ENCODE measurements around the gene NME7. TPM values are rescaled to one million over a fixed set of nuclear protein-coding genes. Genes with fewer than 3 reads are reported as not detected.

Gene NME7
- polyA plus RNA-seq, 1 experiment = 7.5 TPM

GRCh38 chr1:169322138-169322537 is 45.5 kb downstream of the NME7 start:
- ChIA-PET POLR2A (no interaction called here), CTCF (no interaction called here)
- no peak overlapping the region for H3K4me3 ChIP-seq (ENCODE audit: low read depth, low read length)
- no peaks in the 10 kb centered on the region for H3K27me3 ChIP-seq (ENCODE audit: control insufficient read depth, insufficient read depth, low read length)
- TF ChIP-seq CTCF (IDR thresholded peaks at IDR 0.05; ENCODE audit: insufficient read depth, low read depth, low read length) = no peak
- no peak for DNase-seq (ENCODE audit: low read depth)
- H3K36me3 ChIP-seq (ENCODE audit: control insufficient read depth, insufficient read depth, low read length) = no peaks in the 10 kb centered on the region

GRCh38 chr1:169321539-169321938 is 46.1 kb downstream of the NME7 start:
- ChIA-PET POLR2A (no interaction called here), CTCF (no interaction called here)
- H3K36me3 ChIP-seq (ENCODE audit: control insufficient read depth, insufficient read depth, low read length) = no peaks in the 10 kb centered on the region
- H3K27me3 ChIP-seq (ENCODE audit: control insufficient read depth, insufficient read depth, low read length) = no peaks in the 10 kb centered on the region
- H3K4me3 ChIP-seq (ENCODE audit: low read depth, low read length) = no peak overlapping the region
- no peak for TF ChIP-seq CTCF (IDR thresholded peaks at IDR 0.05; ENCODE audit: insufficient read depth, low read depth, low read length)
- DNase-seq (ENCODE audit: low read depth) = no peak

- Histone ChIP-seq H3K4me3 (ENCODE audit: low read depth, low read length) (no peak overlapping the region), H3K36me3 (ENCODE audit: control insufficient read depth, insufficient read depth, low read length) (no peaks in the 10 kb centered on the region), H3K27me3 (ENCODE audit: control insufficient read depth, insufficient read depth, low read length) (no peaks in the 10 kb centered on the region)
- POLR2A ChIA-PET = no interaction called here
- no peak for TF ChIP-seq CTCF (IDR thresholded peaks at IDR 0.05; ENCODE audit: insufficient read depth, low read depth, low read length)
- CTCF ChIA-PET = no interaction called here
- DNase-seq (ENCODE audit: low read depth) = no peak
Measured at GRCh38 chr1:169318536-169319244, 48.9 kb downstream of the NME7 start.

- H3K4me3 ChIP-seq (ENCODE audit: low read depth, low read length) = no peak overlapping the region
- CTCF ChIA-PET = no interaction called here
- POLR2A ChIA-PET = no interaction called here
- no peak for DNase-seq (ENCODE audit: low read depth)
- no peak for TF ChIP-seq CTCF (IDR thresholded peaks at IDR 0.05; ENCODE audit: insufficient read depth, low read depth, low read length)
- H3K36me3 ChIP-seq (ENCODE audit: control insufficient read depth, insufficient read depth, low read length) = no peaks in the 10 kb centered on the region
- H3K27me3 ChIP-seq (ENCODE audit: control insufficient read depth, insufficient read depth, low read length) = no peaks in the 10 kb centered on the region
Measured at GRCh38 chr1:169316556-169316955, 51.0 kb downstream of the NME7 start.

- no peak overlapping the region for H3K4me3 ChIP-seq (ENCODE audit: low read depth, low read length)
- POLR2A ChIA-PET = no interaction called here
- CTCF ChIA-PET = interaction anchor here (0.6 kb wide), 1 partner anchor 51 kb away, joined by 3 read pairs; no protein-coding TSS in a partner anchor
- TF ChIP-seq CTCF (IDR thresholded peaks at IDR 0.05; ENCODE audit: insufficient read depth, low read depth, low read length) = no peak
- peak; percentile 83 for DNase-seq (ENCODE audit: low read depth)
- H3K27me3 ChIP-seq (ENCODE audit: control insufficient read depth, insufficient read depth, low read length) = no peaks in the 10 kb centered on the region
- no peaks in the 10 kb centered on the region for H3K36me3 ChIP-seq (ENCODE audit: control insufficient read depth, insufficient read depth, low read length)
Measured at GRCh38 chr1:169312084-169312954, 55.3 kb downstream of the NME7 start.
